ENCODE data around the gene POLG. TPM values are rescaled to one million over a fixed set of nuclear protein-coding genes. Genes with fewer than 3 reads are reported as not detected.
A peak's percentile ranks its signal among the peaks of the same experiment; 100 is the strongest.

Gene POLG
- total and polyA plus RNA-seq, 2 of the 13 experiments (the other 11 are each of a cell fraction or from before 2014, with no cell fraction given) = 26.6 to 35.5 TPM

GRCh38 chr15:89361451-89362202 is 27.0 kb upstream of the POLG start (continued):
- TF ChIP-seq FUBP1 (CRISPR knock-in tag; IDR thresholded peaks at IDR 0.05; ENCODE audit: borderline replicate concordance) (no peak), TEAD2 (CRISPR knock-in tag; IDR thresholded peaks at IDR 0.05) (peak; percentile 85; the same call in 1 of the 2 replicates), REXO4 (CRISPR knock-in tag; IDR thresholded peaks at IDR 0.05; ENCODE audit: borderline replicate concordance) (0 out of 2 replicates have a peak, but pooled peaks have one; percentile 25), ATF7 (IDR thresholded peaks at IDR 0.05) (no peak), ATF7 (CRISPR knock-in tag; IDR thresholded peaks at IDR 0.05) (no peak), BCL3 (CRISPR knock-in tag; IDR thresholded peaks at IDR 0.05) (no peak), ZNF547 (CRISPR knock-in tag; IDR thresholded peaks at IDR 0.05) (no peak), ZNF318 (CRISPR knock-in tag; IDR thresholded peaks at IDR 0.05) (no peak), ZNF235 (CRISPR knock-in tag; IDR thresholded peaks at IDR 0.05; ENCODE audit: borderline replicate concordance) (no peak), ZBTB49 (CRISPR knock-in tag; IDR thresholded peaks at IDR 0.05; ENCODE audit: borderline replicate concordance) (peak; percentile 96; the same call in 1 of the 2 replicates), POLR2AphosphoS5 (IDR thresholded peaks at IDR 0.05; ENCODE audit: low read depth, low read length) (no peak), ZNF484 (CRISPR knock-in tag; IDR thresholded peaks at IDR 0.05; ENCODE audit: borderline replicate concordance, low read depth) (no peak; the same call in 1 of the 2 replicates), ZNF713 (CRISPR knock-in tag; IDR thresholded peaks at IDR 0.05) (no peak), ZNF224 (CRISPR knock-in tag; IDR thresholded peaks at IDR 0.05) (no peak), MED8 (CRISPR knock-in tag; IDR thresholded peaks at IDR 0.05; ENCODE audit: insufficient replicate concordance) (no peak)

All from HepG2 (cell line).